ENCODE measurements around the gene ORC2.

GRCh38 chr2:200950378-200950777 lies 13.1 kb downstream of the ORC2 start:
- no peak for TF ChIP-seq SREBF2 (IDR thresholded peaks at IDR 0.05)
- no peak for TF ChIP-seq CTCF (IDR thresholded peaks at IDR 0.05)
- no peak for TF ChIP-seq POLR2A (IDR thresholded peaks at IDR 0.05; ENCODE audit: low read length)
- TF ChIP-seq TP53 (CRISPR knock-in tag; IDR thresholded peaks at IDR 0.05) = no peak
- TF ChIP-seq JUNB (IDR thresholded peaks at IDR 0.05) = no peak
- TF ChIP-seq NR3C1 (IDR thresholded peaks at IDR 0.05) = no peak
